AG09319 (cell line): ENCODE data around the gene FALEC.

Experiments used
- DNase-seq: peaks from one replicate; pipeline ENCODE4 v3.0.0-alpha.2; 2010; ENCODE audit warnings: low read depth; ENCODE audit errors: extremely low read depth
- TF ChIP-seq, protein P1 (sequence below): IDR thresholded peaks from 2 replicates; pipeline ENCODE4 v1.5.1; 2011; ENCODE audit warnings: low read depth, mild to moderate bottlenecking, inconsistent platforms, low read length, moderate library complexity

FALEC gene

DNA sequence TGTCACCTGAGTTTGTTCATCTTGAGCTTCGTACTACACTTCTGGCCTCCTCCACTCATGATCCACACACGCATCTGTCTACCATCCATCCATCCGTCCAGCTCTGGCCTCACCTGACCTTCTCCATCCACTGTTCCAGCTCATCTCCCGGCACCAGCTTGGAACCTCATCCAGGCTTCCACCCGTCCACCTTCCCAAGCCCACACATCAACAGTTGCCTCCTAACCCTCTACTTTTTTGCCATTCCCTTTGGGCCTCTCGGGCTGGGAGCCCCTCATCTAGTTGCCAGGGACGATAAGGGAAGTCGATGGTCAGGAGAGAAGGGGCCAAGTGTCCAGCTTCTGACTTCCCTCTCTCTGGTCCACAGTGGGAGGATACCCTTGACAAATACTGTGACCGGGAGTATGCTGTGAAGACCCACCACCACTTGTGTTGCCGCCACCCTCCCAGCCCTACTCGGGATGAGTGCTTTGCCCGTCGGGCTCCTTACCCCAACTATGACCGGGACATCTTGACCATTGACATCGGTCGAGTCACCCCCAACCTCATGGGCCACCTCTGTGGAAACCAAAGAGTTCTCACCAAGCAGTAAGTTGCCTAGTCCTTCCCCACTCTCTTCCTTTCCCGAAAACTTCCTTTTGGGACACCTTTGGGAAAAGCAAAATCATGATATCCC, 3.4 kb upstream of the FALEC start:
- no peak for DNase-seq
- TF ChIP-seq, protein P1, sequence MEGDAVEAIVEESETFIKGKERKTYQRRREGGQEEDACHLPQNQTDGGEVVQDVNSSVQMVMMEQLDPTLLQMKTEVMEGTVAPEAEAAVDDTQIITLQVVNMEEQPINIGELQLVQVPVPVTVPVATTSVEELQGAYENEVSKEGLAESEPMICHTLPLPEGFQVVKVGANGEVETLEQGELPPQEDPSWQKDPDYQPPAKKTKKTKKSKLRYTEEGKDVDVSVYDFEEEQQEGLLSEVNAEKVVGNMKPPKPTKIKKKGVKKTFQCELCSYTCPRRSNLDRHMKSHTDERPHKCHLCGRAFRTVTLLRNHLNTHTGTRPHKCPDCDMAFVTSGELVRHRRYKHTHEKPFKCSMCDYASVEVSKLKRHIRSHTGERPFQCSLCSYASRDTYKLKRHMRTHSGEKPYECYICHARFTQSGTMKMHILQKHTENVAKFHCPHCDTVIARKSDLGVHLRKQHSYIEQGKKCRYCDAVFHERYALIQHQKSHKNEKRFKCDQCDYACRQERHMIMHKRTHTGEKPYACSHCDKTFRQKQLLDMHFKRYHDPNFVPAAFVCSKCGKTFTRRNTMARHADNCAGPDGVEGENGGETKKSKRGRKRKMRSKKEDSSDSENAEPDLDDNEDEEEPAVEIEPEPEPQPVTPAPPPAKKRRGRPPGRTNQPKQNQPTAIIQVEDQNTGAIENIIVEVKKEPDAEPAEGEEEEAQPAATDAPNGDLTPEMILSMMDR, result no peak

DNA sequence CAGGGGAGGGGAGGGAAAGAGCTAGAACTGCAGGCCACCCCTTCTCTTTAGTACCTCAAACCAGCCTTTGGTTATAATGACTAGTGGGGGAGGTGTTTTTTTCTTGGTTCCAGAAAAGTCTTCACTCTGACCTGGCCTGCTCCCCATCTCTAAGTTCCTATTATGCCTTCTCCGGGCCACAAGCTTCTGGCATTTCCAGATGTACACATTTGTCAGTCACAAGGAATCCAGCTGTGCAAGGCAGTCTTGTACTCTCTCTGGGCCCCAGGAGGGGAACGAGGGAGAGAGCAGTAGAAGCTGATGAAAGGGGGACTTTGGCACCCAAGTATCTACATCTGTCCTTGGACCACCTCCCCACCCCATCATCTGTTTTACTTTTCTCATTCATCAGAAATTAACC, 2.7 kb upstream of the FALEC start:
- TF ChIP-seq, protein P1, result no peak
- no peak for DNase-seq

DNA sequence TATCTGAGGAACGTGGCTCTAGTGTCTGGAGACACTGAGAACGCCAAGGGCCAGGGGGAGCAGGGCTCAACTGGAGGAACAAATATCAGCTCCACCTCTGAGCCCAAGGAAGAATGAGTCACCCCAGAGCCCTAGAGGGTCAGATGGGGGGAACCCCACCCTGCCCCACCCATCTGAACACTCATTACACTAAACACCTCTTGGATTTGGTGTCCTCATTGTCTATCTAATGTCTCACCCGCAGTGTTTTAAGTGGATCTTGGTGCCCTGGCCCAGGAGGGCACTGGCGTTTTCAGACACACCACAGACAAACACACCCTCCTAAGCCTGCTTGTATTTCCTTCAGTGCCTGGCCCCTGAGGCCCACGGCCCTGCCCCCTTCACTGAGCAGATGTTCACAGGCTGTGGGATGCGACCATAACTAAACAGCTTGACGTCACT, 2.2 kb upstream of the FALEC start:
- DNase-seq, result no peak
- TF ChIP-seq, protein P1, result no peak

DNA sequence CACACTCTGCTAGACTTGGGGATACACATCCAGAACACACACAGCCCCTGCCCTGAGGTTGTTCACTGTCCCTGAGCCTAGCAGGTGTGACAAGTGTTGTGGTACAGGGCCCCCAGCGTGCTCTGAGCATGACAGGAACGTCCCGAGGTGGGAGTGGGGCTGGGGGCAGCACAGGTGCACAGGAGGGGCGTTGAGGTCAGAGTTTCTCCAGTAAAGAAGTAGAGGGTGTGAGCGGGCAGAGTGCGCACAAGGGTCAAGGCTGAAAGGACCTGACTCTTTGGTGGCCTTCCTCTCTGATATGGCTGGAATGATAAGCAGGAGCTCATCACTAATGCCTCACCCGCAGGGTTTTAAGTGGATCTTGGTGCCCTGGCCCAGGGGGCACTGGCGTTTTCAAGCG, 1.3 kb upstream of the FALEC start:
- TF ChIP-seq, protein P1, result no peak
- DNase-seq, result no peak

DNA sequence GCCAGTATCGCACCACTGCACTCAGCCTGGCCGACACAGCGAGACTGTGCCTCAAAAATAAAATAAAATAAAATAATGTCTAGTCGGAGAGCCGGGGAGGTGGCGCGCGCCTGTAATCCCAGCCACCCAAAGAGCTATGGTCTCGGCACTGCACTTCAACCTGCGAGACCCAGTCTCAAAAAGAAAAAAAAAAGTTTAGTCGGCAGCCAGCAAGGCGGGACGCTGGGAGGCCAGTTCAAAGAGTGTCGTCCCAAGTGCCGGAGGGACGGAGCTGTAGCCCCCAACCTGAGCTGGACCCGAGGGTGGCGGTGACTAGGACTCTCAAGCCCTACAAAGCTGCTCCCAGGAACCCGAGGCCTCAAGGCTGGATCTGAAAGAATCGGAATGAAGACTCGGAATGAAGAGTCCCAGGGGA, 632 bp upstream of the FALEC start:
- TF ChIP-seq, protein P1, result no peak
- DNase-seq, result no peak

DNA sequence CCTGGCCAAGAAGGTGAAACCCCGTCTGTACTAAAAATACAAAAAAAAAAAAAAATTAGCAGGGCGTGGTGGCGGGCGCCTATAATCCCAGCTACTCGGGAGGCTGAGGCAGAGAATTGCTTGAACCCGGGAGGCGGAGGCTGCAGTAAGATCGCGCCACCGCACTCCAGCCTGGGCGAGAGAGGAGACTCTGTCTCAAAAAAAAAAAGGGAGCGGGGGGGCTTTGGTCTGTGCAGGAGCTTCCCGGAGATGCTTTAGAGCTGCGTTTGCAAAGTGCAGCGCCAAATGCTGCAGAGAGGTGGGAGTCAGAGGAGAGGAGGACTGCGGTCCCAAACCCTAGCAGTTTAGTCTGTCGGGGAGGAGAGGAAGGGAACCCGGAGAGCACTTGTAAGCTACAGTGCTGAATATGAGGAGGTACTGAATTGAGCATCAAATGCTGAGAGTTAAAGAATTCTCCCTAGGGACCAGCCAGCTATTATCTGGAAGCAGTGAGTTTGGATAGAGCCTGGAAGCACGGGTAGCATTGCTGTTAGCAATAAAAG, 569 bp downstream of the FALEC start:
- DNase-seq, result no peak
- TF ChIP-seq, protein P1, result no peak

DNA sequence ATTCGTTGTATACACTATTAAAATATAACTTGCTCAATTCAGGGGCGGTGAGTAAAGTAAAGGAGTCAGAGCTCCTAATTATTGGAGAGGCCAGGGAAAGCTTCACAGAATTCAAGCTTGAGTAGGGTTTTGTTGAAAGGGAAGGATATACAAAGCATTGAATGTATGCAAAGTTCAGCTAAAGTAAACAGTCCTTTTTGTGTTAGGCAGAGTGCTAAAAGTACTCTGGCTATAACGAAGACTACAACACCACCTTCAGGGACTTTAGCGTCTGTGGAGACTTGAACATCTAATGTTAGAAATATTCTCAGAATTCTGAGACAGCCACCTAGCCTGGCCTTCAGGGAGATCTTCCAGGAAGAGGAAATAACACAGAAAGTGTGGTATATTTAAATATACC, 1.1 kb downstream of the FALEC start:
- TF ChIP-seq, protein P1, result no peak
- no peak for DNase-seq
